Hippocampal formation (tissue), 2 donors: ENCODE results near the gene ITGBL1.
A peak's percentile ranks its signal among the peaks of the same experiment; 100 is the strongest.

Experiments used
- DNase-seq, 2 donors: peaks; one replicate each; lab custom pipeline; 2025; lab: John Stamatoyannopoulos, UW

The ITGBL1 gene

GRCh38 chr13:101752432-101752831 lies 300.0 kb downstream of the ITGBL1 start:
- DNase-seq = no peak

- DNase-seq = no peak
Measured at GRCh38 chr13:101755228-101755887, 302.9 kb downstream of the ITGBL1 start.

GRCh38 chr13:101757446-101758039 lies 305.1 kb downstream of the ITGBL1 start:
- peak in 1 of 2 donors; percentile 64 for DNase-seq

- DNase-seq = no peak
Measured at GRCh38 chr13:101763191-101763590, 310.7 kb downstream of the ITGBL1 start.
